Measurements from ENCODE around the gene SLC44A5. TPM values are rescaled to one million over a fixed set of nuclear protein-coding genes. Genes with fewer than 3 reads are reported as not detected.

The SLC44A5 gene
- total RNA-seq, 1 donor from 2014 or later, result 15.4 TPM

DNA sequence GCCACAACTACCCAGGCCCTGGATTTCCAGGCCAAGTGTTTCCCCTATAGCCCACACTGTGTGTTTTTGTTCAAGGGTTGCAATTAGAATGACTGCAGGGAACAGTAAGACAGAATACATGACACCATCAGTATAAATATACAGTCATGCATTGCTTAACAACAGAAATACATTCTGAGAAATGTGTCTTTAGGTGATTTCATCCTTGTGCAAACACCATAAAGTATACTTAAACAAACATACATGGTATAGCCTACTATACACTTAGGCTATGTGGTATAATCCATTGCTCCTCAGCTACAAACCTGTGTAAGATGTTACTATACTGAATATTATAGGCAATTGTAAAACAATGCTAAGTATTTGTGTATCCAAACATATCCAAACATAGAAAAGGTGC lies 7.5 kb upstream of the SLC44A5 start:
- TF ChIP-seq, protein P1, sequence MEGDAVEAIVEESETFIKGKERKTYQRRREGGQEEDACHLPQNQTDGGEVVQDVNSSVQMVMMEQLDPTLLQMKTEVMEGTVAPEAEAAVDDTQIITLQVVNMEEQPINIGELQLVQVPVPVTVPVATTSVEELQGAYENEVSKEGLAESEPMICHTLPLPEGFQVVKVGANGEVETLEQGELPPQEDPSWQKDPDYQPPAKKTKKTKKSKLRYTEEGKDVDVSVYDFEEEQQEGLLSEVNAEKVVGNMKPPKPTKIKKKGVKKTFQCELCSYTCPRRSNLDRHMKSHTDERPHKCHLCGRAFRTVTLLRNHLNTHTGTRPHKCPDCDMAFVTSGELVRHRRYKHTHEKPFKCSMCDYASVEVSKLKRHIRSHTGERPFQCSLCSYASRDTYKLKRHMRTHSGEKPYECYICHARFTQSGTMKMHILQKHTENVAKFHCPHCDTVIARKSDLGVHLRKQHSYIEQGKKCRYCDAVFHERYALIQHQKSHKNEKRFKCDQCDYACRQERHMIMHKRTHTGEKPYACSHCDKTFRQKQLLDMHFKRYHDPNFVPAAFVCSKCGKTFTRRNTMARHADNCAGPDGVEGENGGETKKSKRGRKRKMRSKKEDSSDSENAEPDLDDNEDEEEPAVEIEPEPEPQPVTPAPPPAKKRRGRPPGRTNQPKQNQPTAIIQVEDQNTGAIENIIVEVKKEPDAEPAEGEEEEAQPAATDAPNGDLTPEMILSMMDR (IDR thresholded peaks at IDR 0.05; ENCODE audit: partially characterized antibody, unreplicated experiment), result no peak
- Mint-ChIP-seq H3K27me3 (ENCODE audit: unreplicated experiment) (peaks cover 22% of the 10 kb centered on the region), H3K4me3 (ENCODE audit: unreplicated experiment) (no peak overlapping the region)

DNA sequence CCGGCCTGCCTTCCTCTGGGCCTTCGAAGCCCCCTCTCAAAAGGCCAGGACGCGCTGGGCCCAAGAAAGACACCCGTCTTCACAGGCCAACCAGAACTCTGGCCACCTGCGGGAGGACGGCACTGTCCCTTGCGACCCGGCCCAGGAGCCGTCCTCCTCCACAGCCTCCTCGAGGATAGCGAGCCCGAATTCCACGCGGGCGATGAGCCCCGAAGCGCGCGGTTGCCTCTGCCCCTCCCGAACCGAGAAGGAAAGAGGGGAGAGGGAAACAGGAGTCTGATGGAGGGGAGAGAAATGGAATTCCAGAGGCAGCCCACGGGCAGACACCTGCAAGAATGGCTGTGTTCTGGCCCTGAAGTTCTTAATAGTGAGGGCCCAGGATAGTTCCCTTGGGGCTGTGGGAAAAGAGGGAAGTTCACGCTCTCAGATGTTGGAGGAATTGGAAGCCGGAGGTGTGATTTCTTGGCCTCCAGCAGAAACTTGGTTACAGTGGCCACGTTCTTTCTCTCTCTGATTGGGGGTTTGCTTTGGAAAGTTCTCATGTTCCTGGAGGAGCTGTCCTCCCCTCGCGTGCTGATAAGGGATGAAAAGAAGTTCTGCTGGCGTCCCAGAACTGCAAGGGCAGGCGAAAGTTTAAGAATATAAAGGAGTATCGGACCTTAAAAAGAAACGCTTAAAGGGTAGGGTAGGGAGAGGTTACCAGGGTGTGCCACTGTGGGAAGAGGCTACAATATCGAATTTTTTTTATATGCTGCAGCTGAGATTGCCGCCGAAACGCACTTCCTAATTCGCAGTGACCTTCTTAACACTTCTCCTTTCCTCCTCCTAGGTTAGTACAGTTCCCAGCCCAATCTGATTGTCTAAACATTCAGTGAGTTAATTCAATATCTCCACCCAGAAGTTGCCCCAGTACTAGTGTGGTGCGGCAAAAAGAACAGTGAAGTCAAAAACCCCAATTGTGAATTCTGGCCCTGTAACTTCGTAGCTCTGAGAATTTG lies 5.8 kb upstream of the SLC44A5 start:
- Mint-ChIP-seq H3K27ac (ENCODE audit: unreplicated experiment) (no peak overlapping the region), H3K36me3 (ENCODE audit: unreplicated experiment) (no peaks in the 10 kb centered on the region), H3K4me1 (ENCODE audit: low read depth, unreplicated experiment) (peaks cover 14% of the 10 kb centered on the region), H3K4me3 (ENCODE audit: unreplicated experiment) (peak overlapping the region; percentile 79), H3K9me3 (ENCODE audit: unreplicated experiment) (no peaks in the 10 kb centered on the region), H3K27me3 (ENCODE audit: unreplicated experiment) (peaks cover 22% of the 10 kb centered on the region)
- TF ChIP-seq, protein P1 (IDR thresholded peaks at IDR 0.05; ENCODE audit: partially characterized antibody, unreplicated experiment), result no peak
- no peak for DNase-seq

More for the DNA sequence above, 7.5 kb upstream of the SLC44A5 start:
- peaks cover 6% of the 10 kb centered on the region for H3K4me1 Mint-ChIP-seq (ENCODE audit: low read depth, unreplicated experiment)
- no peak overlapping the region for H3K27ac Mint-ChIP-seq (ENCODE audit: unreplicated experiment)
- no peak for DNase-seq
- no peaks in the 10 kb centered on the region for H3K36me3 Mint-ChIP-seq (ENCODE audit: unreplicated experiment)
- H3K9me3 Mint-ChIP-seq (ENCODE audit: unreplicated experiment), result no peaks in the 10 kb centered on the region

DNA sequence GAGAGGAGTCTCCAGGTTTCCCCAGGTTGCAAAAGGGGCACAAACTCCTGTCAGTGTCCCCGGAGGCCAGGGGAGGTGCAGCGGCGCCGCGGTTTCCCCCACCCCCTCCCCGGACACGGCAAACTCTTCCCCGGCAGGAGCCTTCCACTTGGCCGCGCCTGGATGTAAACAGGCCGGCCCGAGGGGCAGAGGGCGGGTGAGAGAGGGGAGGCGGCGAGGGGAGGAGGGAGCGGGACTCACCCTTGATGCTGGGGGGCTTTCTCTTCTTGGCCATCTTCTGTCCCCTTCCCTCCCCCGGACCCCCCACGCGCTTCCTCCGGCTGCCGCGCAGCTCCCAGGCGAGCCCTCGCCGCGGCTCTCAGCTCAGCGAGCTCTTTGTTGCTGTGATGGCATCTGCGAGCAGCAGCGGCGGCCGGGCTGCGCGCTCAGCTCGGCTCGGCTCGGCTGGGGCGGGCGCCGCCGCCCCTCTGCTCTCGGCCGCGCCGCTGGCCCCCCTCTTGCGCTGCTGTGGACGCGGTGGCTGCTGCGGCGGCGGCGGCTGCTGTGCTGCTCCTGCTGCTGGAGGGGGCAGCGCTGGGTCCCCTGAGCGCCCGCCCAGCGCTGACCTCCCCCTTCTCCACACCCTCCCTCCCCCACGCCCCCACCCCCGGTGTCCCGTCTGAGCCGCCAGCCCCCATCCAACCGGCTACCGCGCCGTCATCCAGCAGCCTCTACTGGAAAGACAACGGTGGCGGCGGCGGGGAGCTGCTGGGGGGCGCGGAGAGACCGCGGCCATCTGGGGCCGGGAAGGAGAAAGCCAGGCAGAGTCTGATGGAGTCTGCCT lies 4.9 kb upstream of the SLC44A5 start:
- Mint-ChIP-seq H3K27me3 (ENCODE audit: unreplicated experiment) (peaks cover 22% of the 10 kb centered on the region), H3K36me3 (ENCODE audit: unreplicated experiment) (no peaks in the 10 kb centered on the region), H3K27ac (ENCODE audit: unreplicated experiment) (no peak overlapping the region), H3K4me3 (ENCODE audit: unreplicated experiment) (peak overlapping the region; percentile 96), H3K9me3 (ENCODE audit: unreplicated experiment) (no peaks in the 10 kb centered on the region), H3K4me1 (ENCODE audit: low read depth, unreplicated experiment) (peaks cover 15% of the 10 kb centered on the region)
- peak; percentile 72 for DNase-seq
- TF ChIP-seq, protein P1 (IDR thresholded peaks at IDR 0.05; ENCODE audit: partially characterized antibody, unreplicated experiment), result no peak

DNA sequence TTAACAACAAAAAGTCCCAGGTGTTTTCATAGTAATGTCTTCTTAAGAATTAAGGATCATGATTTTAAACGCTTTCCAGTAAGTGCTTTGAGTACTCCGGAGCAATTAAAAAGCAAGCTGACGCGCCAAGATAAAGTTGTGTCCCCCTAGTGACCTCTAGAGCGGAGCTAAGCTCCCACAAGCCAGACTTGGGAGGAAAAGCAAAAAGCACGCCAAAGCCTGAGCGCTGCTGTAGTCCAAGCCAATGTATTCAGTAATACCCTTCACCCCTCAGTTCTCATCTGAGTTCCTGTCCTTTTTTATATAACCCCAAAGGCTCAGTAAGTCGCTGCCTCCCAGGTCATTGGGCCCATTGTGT lies 3.5 kb upstream of the SLC44A5 start:
- peaks cover 15% of the 10 kb centered on the region for H3K4me1 Mint-ChIP-seq (ENCODE audit: low read depth, unreplicated experiment)
- H3K27ac Mint-ChIP-seq (ENCODE audit: unreplicated experiment), result peak overlapping the region; percentile 77
- no peak for DNase-seq
- peaks cover 22% of the 10 kb centered on the region for H3K27me3 Mint-ChIP-seq (ENCODE audit: unreplicated experiment)
- peak overlapping the region; percentile 96 for H3K4me3 Mint-ChIP-seq (ENCODE audit: unreplicated experiment)
- no peaks in the 10 kb centered on the region for H3K9me3 Mint-ChIP-seq (ENCODE audit: unreplicated experiment)
- TF ChIP-seq, protein P1 (IDR thresholded peaks at IDR 0.05; ENCODE audit: partially characterized antibody, unreplicated experiment), result no peak
- no peaks in the 10 kb centered on the region for H3K36me3 Mint-ChIP-seq (ENCODE audit: unreplicated experiment)

All from glutamatergic neuron (in vitro differentiated cells).